ENCODE results near the gene PROK2.

DNA sequence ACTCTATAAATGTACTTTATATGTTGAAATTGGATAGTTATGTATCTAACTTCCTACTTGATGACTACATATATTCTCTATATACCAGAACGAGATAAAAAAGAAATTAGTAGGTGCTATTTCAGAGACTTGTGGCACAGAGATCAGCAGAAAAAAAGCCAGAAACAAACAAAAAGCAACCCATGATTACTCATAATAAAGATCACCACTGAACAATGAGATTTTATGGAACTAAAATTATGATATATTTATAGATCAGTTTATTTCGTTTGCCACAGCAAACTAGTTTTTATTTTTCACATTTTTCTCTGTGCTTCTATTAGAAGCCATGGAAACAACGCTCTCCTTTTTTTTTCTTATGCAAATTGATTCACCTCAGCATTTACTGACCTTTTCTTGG lies 15.1 kb upstream of the PROK2 start:
- TF ChIP-seq, protein P1, sequence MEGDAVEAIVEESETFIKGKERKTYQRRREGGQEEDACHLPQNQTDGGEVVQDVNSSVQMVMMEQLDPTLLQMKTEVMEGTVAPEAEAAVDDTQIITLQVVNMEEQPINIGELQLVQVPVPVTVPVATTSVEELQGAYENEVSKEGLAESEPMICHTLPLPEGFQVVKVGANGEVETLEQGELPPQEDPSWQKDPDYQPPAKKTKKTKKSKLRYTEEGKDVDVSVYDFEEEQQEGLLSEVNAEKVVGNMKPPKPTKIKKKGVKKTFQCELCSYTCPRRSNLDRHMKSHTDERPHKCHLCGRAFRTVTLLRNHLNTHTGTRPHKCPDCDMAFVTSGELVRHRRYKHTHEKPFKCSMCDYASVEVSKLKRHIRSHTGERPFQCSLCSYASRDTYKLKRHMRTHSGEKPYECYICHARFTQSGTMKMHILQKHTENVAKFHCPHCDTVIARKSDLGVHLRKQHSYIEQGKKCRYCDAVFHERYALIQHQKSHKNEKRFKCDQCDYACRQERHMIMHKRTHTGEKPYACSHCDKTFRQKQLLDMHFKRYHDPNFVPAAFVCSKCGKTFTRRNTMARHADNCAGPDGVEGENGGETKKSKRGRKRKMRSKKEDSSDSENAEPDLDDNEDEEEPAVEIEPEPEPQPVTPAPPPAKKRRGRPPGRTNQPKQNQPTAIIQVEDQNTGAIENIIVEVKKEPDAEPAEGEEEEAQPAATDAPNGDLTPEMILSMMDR (IDR thresholded peaks at IDR 0.05; ENCODE audit: low read depth, low read length, missing input control), result no peak
- TF ChIP-seq TAF1 (conservative IDR thresholded peaks at IDR 0.05), result no peak
- TF ChIP-seq RXRA (IDR thresholded peaks at IDR 0.05), result no peak
- no peak for TF ChIP-seq YY1 (IDR thresholded peaks at IDR 0.05)
- TF ChIP-seq JUND (IDR thresholded peaks at IDR 0.05), result no peak
- TF ChIP-seq, protein P2, sequence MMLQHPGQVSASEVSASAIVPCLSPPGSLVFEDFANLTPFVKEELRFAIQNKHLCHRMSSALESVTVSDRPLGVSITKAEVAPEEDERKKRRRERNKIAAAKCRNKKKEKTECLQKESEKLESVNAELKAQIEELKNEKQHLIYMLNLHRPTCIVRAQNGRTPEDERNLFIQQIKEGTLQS (IDR thresholded peaks at IDR 0.05), result no peak
- no peak for TF ChIP-seq FOXA1 (IDR thresholded peaks at IDR 0.05)
- no peak for TF ChIP-seq SP1 (IDR thresholded peaks at IDR 0.05)
- no peak for TF ChIP-seq RAD21 (IDR thresholded peaks at IDR 0.05)
- no peak for TF ChIP-seq EGR1 (IDR thresholded peaks at IDR 0.05; ENCODE audit: low read depth in 2 of 2)
- TF ChIP-seq, protein P3, sequence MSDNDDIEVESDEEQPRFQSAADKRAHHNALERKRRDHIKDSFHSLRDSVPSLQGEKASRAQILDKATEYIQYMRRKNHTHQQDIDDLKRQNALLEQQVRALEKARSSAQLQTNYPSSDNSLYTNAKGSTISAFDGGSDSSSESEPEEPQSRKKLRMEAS (IDR thresholded peaks at IDR 0.05), result no peak
- TF ChIP-seq GABPA (IDR thresholded peaks at IDR 0.05 in 1 of 2, conservative IDR thresholded peaks at IDR 0.05 in 1 of 2), result no peak
- TF ChIP-seq, protein P4, sequence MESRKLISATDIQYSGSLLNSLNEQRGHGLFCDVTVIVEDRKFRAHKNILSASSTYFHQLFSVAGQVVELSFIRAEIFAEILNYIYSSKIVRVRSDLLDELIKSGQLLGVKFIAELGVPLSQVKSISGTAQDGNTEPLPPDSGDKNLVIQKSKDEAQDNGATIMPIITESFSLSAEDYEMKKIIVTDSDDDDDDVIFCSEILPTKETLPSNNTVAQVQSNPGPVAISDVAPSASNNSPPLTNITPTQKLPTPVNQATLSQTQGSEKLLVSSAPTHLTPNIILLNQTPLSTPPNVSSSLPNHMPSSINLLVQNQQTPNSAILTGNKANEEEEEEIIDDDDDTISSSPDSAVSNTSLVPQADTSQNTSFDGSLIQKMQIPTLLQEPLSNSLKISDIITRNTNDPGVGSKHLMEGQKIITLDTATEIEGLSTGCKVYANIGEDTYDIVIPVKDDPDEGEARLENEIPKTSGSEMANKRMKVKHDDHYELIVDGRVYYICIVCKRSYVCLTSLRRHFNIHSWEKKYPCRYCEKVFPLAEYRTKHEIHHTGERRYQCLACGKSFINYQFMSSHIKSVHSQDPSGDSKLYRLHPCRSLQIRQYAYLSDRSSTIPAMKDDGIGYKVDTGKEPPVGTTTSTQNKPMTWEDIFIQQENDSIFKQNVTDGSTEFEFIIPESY (IDR thresholded peaks at IDR 0.05), result no peak
- TF ChIP-seq, protein P5, sequence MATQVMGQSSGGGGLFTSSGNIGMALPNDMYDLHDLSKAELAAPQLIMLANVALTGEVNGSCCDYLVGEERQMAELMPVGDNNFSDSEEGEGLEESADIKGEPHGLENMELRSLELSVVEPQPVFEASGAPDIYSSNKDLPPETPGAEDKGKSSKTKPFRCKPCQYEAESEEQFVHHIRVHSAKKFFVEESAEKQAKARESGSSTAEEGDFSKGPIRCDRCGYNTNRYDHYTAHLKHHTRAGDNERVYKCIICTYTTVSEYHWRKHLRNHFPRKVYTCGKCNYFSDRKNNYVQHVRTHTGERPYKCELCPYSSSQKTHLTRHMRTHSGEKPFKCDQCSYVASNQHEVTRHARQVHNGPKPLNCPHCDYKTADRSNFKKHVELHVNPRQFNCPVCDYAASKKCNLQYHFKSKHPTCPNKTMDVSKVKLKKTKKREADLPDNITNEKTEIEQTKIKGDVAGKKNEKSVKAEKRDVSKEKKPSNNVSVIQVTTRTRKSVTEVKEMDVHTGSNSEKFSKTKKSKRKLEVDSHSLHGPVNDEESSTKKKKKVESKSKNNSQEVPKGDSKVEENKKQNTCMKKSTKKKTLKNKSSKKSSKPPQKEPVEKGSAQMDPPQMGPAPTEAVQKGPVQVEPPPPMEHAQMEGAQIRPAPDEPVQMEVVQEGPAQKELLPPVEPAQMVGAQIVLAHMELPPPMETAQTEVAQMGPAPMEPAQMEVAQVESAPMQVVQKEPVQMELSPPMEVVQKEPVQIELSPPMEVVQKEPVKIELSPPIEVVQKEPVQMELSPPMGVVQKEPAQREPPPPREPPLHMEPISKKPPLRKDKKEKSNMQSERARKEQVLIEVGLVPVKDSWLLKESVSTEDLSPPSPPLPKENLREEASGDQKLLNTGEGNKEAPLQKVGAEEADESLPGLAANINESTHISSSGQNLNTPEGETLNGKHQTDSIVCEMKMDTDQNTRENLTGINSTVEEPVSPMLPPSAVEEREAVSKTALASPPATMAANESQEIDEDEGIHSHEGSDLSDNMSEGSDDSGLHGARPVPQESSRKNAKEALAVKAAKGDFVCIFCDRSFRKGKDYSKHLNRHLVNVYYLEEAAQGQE (IDR thresholded peaks at IDR 0.05), result no peak
